22Rv1 (cell line): Measurements from ENCODE around the gene COX7B.
"Not testable (repeated sequence)": the region's sequence is repeated elsewhere in the genome, so short reads cannot be mapped to it uniquely, and the experiment has no call there.

ENCODE experiments used
- CTCF ChIP-seq: fragments of 450-650 bp; IDR thresholded peaks from 2 replicates; pipeline ENCODE4 v1.5.1; 2017; ENCODE audit warnings: mild to moderate bottlenecking
- ZFX ChIP-seq: fragments of 450-650 bp; IDR thresholded peaks from 2 replicates; pipeline ENCODE4 v1.6.1; 2017; ENCODE audit warnings: antibody characterized with exemption, borderline replicate concordance

DNA sequence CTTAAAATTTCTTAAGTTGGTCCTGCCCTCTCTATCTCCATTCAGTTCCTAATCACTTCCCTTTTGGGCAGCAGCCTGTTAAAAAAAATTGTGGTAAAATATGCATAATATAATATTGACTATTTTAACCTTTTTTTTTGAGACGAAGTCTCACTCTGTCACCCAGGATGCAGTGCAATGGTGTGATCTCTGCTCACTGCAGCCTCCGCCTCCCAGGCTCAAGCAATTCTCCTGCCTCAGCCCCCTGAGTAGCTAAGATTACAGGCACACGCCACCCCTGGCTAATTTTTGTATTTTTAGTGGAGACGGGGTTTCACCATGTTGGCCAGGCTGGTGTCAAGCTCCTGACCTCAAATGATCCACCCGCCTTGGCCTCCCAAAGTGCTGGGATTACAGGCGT lies 20.1 kb downstream of the COX7B start:
- not testable (repeated sequence) for TF ChIP-seq CTCF, ZFX
